ENCODE results near the gene KRTAP2-1.
"Not testable (repeated sequence)": the region's sequence is repeated elsewhere in the genome, so short reads cannot be mapped to it uniquely, and the experiment has no call there.

- TF ChIP-seq, protein P1, sequence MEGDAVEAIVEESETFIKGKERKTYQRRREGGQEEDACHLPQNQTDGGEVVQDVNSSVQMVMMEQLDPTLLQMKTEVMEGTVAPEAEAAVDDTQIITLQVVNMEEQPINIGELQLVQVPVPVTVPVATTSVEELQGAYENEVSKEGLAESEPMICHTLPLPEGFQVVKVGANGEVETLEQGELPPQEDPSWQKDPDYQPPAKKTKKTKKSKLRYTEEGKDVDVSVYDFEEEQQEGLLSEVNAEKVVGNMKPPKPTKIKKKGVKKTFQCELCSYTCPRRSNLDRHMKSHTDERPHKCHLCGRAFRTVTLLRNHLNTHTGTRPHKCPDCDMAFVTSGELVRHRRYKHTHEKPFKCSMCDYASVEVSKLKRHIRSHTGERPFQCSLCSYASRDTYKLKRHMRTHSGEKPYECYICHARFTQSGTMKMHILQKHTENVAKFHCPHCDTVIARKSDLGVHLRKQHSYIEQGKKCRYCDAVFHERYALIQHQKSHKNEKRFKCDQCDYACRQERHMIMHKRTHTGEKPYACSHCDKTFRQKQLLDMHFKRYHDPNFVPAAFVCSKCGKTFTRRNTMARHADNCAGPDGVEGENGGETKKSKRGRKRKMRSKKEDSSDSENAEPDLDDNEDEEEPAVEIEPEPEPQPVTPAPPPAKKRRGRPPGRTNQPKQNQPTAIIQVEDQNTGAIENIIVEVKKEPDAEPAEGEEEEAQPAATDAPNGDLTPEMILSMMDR (IDR thresholded peaks at IDR 0.05) = not testable (repeated sequence)
- not testable (repeated sequence) for TF ChIP-seq EZH2 (IDR thresholded peaks at IDR 0.05; ENCODE audit: borderline replicate concordance, insufficient read depth, low read depth, low read length, poor library complexity, severe bottlenecking)
These were observed at the start of gene KRTAP2-1 for GRCh38 chr17:41046735-41047465.
